NCI-H82 (cell line): ENCODE data around the gene LHFPL2.

Source experiments
- DNase-seq: peaks from one replicate; lab custom pipeline; 2025; lab: John Stamatoyannopoulos, UW

The LHFPL2 gene

GRCh38 chr5:78567617-78568016 is 81.0 kb downstream of the LHFPL2 start:
- no peak for DNase-seq

- no peak for DNase-seq
These were observed 81.7 kb downstream of the LHFPL2 start for GRCh38 chr5:78566747-78567425.

- DNase-seq = no peak
These were observed 83.2 kb downstream of the LHFPL2 start for GRCh38 chr5:78565395-78565794.

- peak; percentile 35 for DNase-seq
These were observed 85.0 kb downstream of the LHFPL2 start for GRCh38 chr5:78563621-78564020.

- DNase-seq = peak; percentile 95
These were observed 85.8 kb downstream of the LHFPL2 start for GRCh38 chr5:78562714-78563330.

GRCh38 chr5:78562001-78562400 is 86.6 kb downstream of the LHFPL2 start:
- peak; percentile 27 for DNase-seq

- no peak for DNase-seq
These were observed 87.3 kb downstream of the LHFPL2 start for GRCh38 chr5:78561261-78561660.

- DNase-seq = no peak
These were observed 88.3 kb downstream of the LHFPL2 start for GRCh38 chr5:78560000-78560855.

GRCh38 chr5:78557601-78558000 is 91.0 kb downstream of the LHFPL2 start:
- no peak for DNase-seq

- no peak for DNase-seq
These were observed 92.7 kb downstream of the LHFPL2 start for GRCh38 chr5:78555870-78556269.

- DNase-seq = no peak
These were observed 93.9 kb downstream of the LHFPL2 start for GRCh38 chr5:78554670-78555069.

GRCh38 chr5:78553580-78554353 is 94.8 kb downstream of the LHFPL2 start:
- no peak for DNase-seq

- no peak for DNase-seq
These were observed 95.7 kb downstream of the LHFPL2 start for GRCh38 chr5:78552729-78553342.

GRCh38 chr5:78550891-78551290 is 97.7 kb downstream of the LHFPL2 start:
- DNase-seq = no peak

GRCh38 chr5:78549043-78549442 is 99.5 kb downstream of the LHFPL2 start:
- no peak for DNase-seq

GRCh38 chr5:78547731-78548615 is 100.6 kb downstream of the LHFPL2 start:
- peak; percentile 17 for DNase-seq

GRCh38 chr5:78547183-78547582 is 101.4 kb downstream of the LHFPL2 start:
- DNase-seq = no peak

GRCh38 chr5:78546276-78546996 is 102.1 kb downstream of the LHFPL2 start:
- no peak for DNase-seq

GRCh38 chr5:78545406-78545805 is 103.2 kb downstream of the LHFPL2 start:
- no peak for DNase-seq
